Calu3 (cell line): ENCODE measurements around the gene SELENOM. TPM values are rescaled to one million over a fixed set of nuclear protein-coding genes. Genes with fewer than 3 reads are reported as not detected.

Source experiments
- BruUV-seq: library from RNA; stranded (reverse); fragments of 400-500 nt; replicated peaks from 2 replicates; lab custom pipeline; 2021; lab: Mats Ljungman, UMichigan
- CTCF ChIA-PET: fragments of 300-600 bp; sonication (Branson Sonifier 250); formaldehyde crosslinking; loops from one replicate; lab custom pipeline; 2022; ENCODE audit warnings: antibody characterized with exemption; lab: Charles Lee
- DNase-seq: peaks from one replicate; pipeline ENCODE4 v3.0.0; 2022
- H3K27ac Mint-ChIP-seq: one replicate; pipeline ENCODE4 v1.8.0; 2022; ENCODE audit warnings: mixed read lengths; ENCODE audit not compliant: unreplicated experiment
- H3K27me3 Mint-ChIP-seq: one replicate; pipeline ENCODE4 v1.8.0; 2022; ENCODE audit warnings: mixed read lengths; ENCODE audit not compliant: unreplicated experiment
- H3K36me3 Mint-ChIP-seq: one replicate; pipeline ENCODE4 v1.8.0; 2022; ENCODE audit warnings: mild to moderate bottlenecking, moderate library complexity, mixed read lengths; ENCODE audit not compliant: insufficient read depth, unreplicated experiment
- H3K4me1 Mint-ChIP-seq: one replicate; pipeline ENCODE4 v1.8.0; 2022; ENCODE audit warnings: mild to moderate bottlenecking, low read depth, mixed read lengths; ENCODE audit not compliant: unreplicated experiment
- H3K4me3 Mint-ChIP-seq: one replicate; pipeline ENCODE4 v1.8.0; 2022; ENCODE audit warnings: mild to moderate bottlenecking, low read depth, moderate library complexity, mixed read lengths; ENCODE audit not compliant: unreplicated experiment
- H3K9me3 Mint-ChIP-seq: one replicate; pipeline ENCODE4 v1.8.0; 2022; ENCODE audit warnings: low read depth, mixed read lengths; ENCODE audit not compliant: unreplicated experiment
- intact Hi-C: fragments of 100-400 bp; cut with micrococcal nuclease; formaldehyde crosslinking; loops from one replicate; pipeline ENCODE4 v1.10.0; 2022; ENCODE audit not compliant: unreplicated experiment
- total RNA-seq: library from RNA; stranded (reverse); gene quantifications from 2 replicates; pipeline ENCODE4 v1.2.3, GENCODE V29; 2022
- TF ChIP-seq, protein P1 (sequence below): fragments of 200-600 bp; IDR thresholded peaks from one replicate; pipeline ENCODE4 v1.8.0; 2022; ENCODE audit warnings: antibody characterized with exemption; ENCODE audit not compliant: unreplicated experiment

The SELENOM gene
- total RNA-seq, 1 experiment from 2014 or later, result not detected

DNA sequence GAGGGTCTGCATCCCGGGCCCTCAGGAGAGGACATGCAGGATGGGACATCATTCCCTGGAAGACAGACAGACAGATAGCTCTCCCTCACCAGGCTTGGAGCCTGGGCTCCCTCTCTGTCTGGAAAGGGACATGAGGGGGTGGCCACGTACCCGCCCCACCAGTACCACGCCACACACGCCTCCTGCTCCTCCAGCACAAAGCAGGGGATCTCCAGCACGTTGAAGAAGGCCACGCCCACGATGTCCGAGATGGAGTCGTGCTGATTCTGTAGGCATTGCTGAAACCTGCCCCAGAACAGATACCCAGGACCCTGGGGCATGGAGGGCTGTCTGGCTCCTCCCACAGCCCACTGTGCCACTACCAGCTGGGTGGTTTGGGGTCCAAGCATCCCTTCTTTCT, 30.8 kb upstream of the SELENOM start:
- no peak for DNase-seq
- H3K9me3 Mint-ChIP-seq, result no peaks in the 10 kb centered on the region
- no TSS peak for BruUV-seq
- H3K36me3 Mint-ChIP-seq, result no peaks in the 10 kb centered on the region
- intact Hi-C loops, result no loop called here
- peaks cover 76% of the 10 kb centered on the region for H3K27me3 Mint-ChIP-seq
- H3K4me3 Mint-ChIP-seq, result no peak overlapping the region
- CTCF ChIA-PET, result interaction anchor here (0.7 kb wide), 1 partner anchor 23 kb away, joined by 3 read pairs; no protein-coding TSS in a partner anchor
- TF ChIP-seq, protein P1, sequence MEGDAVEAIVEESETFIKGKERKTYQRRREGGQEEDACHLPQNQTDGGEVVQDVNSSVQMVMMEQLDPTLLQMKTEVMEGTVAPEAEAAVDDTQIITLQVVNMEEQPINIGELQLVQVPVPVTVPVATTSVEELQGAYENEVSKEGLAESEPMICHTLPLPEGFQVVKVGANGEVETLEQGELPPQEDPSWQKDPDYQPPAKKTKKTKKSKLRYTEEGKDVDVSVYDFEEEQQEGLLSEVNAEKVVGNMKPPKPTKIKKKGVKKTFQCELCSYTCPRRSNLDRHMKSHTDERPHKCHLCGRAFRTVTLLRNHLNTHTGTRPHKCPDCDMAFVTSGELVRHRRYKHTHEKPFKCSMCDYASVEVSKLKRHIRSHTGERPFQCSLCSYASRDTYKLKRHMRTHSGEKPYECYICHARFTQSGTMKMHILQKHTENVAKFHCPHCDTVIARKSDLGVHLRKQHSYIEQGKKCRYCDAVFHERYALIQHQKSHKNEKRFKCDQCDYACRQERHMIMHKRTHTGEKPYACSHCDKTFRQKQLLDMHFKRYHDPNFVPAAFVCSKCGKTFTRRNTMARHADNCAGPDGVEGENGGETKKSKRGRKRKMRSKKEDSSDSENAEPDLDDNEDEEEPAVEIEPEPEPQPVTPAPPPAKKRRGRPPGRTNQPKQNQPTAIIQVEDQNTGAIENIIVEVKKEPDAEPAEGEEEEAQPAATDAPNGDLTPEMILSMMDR, result no peak
- H3K27ac Mint-ChIP-seq, result no peak overlapping the region
- no peaks in the 10 kb centered on the region for H3K4me1 Mint-ChIP-seq

DNA sequence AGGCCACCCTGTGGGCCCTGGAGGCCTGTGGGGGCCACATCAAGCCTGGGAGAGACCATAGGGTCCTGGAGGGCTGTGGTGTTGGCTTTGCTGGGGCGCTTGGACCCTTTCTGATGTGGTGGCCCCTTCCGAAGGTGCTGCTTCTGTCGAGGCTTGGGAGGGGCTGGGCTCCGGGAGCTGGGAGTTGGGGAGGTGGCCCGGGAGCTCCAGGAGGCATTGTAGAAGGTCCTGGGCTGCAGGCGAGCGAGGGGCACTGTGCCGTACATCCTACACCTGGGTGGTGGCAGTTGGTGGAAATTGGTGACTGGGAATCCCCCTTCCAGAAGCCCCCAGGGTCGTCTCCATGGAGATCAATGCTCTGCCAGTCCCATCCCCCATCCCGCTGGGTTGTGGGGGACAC, 30.4 kb upstream of the SELENOM start:
- peaks cover 71% of the 10 kb centered on the region for H3K27me3 Mint-ChIP-seq
- no peak overlapping the region for H3K4me3 Mint-ChIP-seq
- no peak for DNase-seq
- H3K4me1 Mint-ChIP-seq, result no peaks in the 10 kb centered on the region
- no peaks in the 10 kb centered on the region for H3K36me3 Mint-ChIP-seq
- CTCF ChIA-PET, result no interaction called here
- no peaks in the 10 kb centered on the region for H3K9me3 Mint-ChIP-seq
- H3K27ac Mint-ChIP-seq, result no peak overlapping the region
- TF ChIP-seq, protein P1, result no peak
- no TSS peak for BruUV-seq
- intact Hi-C loops, result no loop called here

DNA sequence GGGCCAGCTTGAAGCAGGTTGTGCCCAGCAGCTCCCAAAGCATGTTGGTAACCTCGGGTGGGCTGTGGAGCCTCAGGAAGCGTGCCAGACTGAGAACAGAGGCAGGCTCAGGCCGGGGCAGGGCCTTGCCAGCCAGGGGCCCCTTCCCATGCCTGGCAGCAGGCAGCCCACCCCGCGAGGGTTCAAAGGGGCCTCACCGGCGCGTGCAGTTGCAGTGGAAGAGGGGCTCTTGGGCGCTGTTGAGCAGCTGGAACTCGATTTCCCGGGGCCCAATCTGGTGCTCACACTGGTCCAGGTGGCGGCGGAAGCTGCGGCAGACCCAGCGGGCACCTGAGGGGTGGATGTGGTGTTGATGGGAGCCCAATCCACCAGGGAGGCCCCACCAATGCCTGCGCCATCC, 29.3 kb upstream of the SELENOM start:
- no peak overlapping the region for H3K27ac Mint-ChIP-seq
- intact Hi-C loops, result no loop called here
- TF ChIP-seq, protein P1, result no peak
- DNase-seq, result no peak
- no peaks in the 10 kb centered on the region for H3K36me3 Mint-ChIP-seq
- no peak overlapping the region for H3K4me3 Mint-ChIP-seq
- H3K4me1 Mint-ChIP-seq, result peaks cover 4% of the 10 kb centered on the region
- CTCF ChIA-PET, result no interaction called here
- no TSS peak for BruUV-seq
- peaks cover 61% of the 10 kb centered on the region for H3K27me3 Mint-ChIP-seq
- no peaks in the 10 kb centered on the region for H3K9me3 Mint-ChIP-seq

DNA sequence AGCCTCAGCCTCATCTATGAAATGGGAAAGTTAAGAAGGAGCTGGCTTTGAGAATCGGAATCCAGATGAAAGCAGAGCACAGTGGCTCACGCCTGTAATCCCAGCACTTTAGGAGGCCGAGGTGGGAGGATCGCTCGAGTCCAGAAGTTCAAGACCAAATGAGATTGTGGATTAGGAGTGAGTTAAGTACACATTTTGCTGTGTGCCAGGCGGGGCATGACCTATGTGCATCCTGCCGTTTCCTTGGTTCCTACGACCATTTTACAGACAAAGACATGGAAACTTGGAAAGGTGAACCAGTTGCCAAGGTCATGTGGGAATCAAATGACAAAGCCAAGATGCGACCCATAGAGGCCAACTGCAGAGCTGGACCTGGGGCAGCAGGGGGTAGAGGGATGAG, 28.8 kb upstream of the SELENOM start:
- Mint-ChIP-seq H3K27me3 (peaks cover 56% of the 10 kb centered on the region), H3K36me3 (no peaks in the 10 kb centered on the region), H3K9me3 (no peaks in the 10 kb centered on the region), H3K4me3 (no peak overlapping the region), H3K27ac (no peak overlapping the region), H3K4me1 (peaks cover 10% of the 10 kb centered on the region)
- no peak for DNase-seq
- TF ChIP-seq, protein P1, result no peak
- CTCF ChIA-PET, result interaction anchor here (0.5 kb wide), 1 partner anchor 72 kb away, joined by 5 read pairs; no protein-coding TSS in a partner anchor
- intact Hi-C loops, result no loop called here
- no TSS peak for BruUV-seq
